Kidney tubule cell (primary cell): ENCODE data around the gene EYA4.

ENCODE experiments used
- DNase-seq: peaks from one replicate; pipeline ENCODE4 v3.0.0-alpha.2; 2018; ENCODE audit warnings: low spot score

EYA4 gene

DNA sequence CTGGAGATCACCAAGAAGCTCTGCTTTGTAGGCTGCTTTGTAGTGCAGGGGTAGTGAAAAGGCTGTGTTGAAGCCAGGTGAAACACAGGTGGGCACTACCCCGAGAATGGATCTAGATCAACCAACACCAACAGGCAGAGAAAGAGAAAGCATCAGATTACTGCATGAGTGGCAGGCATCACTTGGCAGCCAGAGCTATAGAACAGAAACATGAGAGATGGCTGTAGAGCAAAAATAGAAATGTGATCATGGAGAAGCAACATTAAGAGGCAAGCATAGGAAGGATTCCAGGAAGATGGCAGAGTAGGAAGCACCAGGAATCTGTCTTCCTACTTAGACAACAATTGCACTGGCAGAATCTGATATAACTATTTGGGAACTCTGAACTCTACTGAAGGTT lies 336.7 kb downstream of the EYA4 start:
- no peak for DNase-seq
